NOMO-1 (cell line): ENCODE measurements around the gene DRD1.
"Not testable (repeated sequence)": the region's sequence is repeated elsewhere in the genome, so short reads cannot be mapped to it uniquely, and the experiment has no call there.

Experiments used
- DNase-seq, 2 experiments: peaks; one replicate each; lab custom pipeline; 2025; ENCODE audit not compliant: unreplicated experiment in 2 of 2; lab: John Stamatoyannopoulos, UW

The DRD1 gene

GRCh38 chr5:175468892-175469291 is 24.9 kb upstream of the DRD1 start:
- DNase-seq = no peak

GRCh38 chr5:175467983-175468690 is 24.2 kb upstream of the DRD1 start:
- no peak for DNase-seq

DNA sequence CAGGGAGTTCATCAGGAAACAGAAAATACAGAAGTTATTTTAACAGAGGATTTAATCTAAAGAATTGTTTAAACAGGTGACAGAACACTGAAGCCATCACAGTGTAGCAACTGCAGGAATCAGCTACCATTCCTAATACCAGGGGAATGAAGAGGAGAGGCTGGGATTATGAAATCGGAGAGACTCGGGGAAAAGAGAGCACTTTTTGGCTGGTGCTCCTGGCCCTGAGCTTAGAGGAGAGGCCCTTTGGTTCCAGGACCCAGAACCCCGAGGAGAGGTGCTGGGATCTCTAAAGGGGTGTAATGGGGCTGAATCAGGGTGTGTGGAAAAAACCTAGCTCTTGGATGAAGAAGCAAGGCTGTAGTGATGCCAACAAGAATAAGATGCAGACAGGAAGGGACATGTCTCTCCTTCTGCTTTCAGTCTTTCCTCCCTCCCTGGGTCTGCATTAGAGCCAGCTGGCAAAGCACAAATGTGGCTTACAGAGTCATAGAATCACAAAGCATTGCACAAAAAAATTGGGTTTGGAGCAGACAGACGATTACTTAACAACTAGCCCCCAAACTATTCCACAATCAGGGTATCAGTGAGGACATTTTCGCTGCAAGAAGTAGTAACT is 22.8 kb upstream of the DRD1 start:
- DNase-seq = no peak

GRCh38 chr5:175465282-175465681 is 21.3 kb upstream of the DRD1 start:
- DNase-seq = no peak

DNA sequence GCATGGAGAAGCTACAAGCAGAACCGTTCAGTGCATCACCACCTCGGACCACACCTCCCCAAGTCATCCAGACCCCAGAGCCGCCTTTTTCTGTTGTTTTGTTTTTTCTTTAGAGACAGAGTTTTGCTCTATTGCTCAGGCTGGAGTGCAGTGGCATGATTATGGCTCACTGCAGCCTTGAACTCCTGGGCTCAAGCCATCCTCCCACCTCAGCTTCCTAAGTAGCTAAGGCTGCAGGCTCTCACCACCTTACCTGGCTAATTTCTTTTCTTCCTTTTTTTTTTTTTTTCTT is 20.9 kb upstream of the DRD1 start:
- no peak for DNase-seq

DNA sequence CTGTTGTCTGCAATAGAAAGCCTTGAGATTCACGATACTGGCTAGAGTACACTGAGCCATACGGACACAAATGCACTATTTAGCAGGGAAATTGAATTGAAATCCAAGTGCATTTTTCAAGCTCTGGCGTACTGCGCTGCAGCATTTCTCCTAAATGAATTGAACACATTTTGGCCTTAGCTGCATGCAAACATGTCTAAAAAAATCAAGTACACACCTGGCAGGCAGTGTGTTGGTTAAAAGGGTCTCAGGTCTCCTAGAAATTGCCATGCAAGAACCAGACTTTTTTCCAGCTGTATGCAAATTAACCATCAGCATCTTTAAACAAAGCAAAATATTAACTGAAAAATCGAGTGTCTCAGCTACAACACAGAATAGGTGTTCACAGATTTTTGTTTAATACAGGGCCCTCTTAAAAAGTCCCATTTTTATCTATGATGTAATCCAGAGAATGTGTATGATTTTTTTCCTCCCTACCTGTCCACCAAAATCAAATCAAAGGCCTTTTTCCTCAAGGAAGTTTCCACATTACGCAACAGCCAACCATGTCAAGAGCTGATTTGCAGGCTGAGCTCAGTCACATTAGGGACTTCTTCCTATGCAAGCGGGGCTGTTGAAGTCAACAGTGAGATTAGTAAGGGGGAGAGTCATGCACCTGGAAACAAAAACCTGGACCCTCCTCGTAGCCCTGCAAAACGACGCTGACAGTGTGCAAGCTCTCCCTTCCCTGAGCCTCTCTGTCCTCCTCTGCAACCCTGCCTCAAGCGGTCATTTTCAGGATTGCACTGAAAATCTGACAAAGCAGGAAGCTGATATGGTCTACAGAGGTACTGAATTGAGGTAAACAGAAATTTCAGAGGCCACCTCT is 20.3 kb upstream of the DRD1 start:
- DNase-seq = peak in 1 of 2 experiments; percentile 55

- DNase-seq = no peak
Measured at GRCh38 chr5:175463641-175464040, 19.7 kb upstream of the DRD1 start.

GRCh38 chr5:175461370-175461769 is 17.4 kb upstream of the DRD1 start:
- no peak for DNase-seq

GRCh38 chr5:175460552-175460951 is 16.6 kb upstream of the DRD1 start:
- no peak for DNase-seq

GRCh38 chr5:175460126-175460525 is 16.1 kb upstream of the DRD1 start:
- peak in 1 of 2 experiments; percentile 8 for DNase-seq

- no peak for DNase-seq
Measured at GRCh38 chr5:175457466-175457865, 13.5 kb upstream of the DRD1 start.

DNA sequence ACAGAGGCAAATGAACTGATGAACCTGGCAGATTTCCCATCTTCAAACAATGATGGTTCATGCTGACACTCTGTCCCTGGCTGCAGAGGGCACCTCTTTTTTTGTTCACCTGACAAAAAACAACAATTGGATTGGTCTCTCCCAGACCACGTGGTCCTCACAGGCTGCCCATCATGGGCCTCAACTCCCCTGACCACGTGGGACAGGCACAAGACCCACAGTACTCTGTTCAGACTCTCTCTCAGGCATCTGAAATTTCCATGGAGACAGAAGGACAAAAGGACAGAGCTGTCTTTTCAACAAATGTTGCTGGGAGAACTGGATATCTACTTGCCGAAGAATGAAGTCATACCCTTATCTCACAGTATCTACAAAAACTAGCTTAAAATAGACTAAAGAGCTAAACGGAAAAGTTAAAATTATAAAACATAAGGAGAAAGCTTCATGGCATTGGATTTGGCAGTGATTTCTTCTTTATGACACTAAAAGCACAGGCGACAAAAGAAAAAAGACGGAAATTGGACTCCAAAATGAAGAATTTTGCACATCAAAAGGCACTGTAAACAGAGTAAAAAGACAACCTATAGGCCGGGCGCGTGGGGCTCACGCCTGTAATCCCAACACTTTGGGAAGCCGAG is 12.2 kb upstream of the DRD1 start:
- no peak for DNase-seq

GRCh38 chr5:175454338-175454737 is 10.4 kb upstream of the DRD1 start:
- not testable (repeated sequence) for DNase-seq

DNA sequence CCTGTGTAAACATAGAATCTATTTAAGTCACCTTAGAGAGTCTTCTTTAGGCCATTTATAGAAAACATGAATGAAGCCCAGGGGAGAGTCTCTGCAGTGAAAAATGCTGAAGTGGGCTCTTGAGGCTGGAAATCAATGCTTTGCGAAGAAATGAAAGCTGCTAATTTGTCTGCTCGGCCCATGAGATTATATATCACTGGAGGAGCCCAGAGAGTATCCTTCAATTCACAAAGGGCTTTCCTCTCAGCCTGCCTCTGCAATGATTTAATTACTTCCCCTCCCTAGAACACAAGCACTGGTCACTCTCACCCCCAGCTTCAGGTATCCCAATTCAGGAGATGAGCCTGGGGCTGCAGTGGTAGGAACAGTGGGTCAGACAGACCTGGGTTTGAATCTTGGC is 8.2 kb upstream of the DRD1 start:
- no peak for DNase-seq

DNA sequence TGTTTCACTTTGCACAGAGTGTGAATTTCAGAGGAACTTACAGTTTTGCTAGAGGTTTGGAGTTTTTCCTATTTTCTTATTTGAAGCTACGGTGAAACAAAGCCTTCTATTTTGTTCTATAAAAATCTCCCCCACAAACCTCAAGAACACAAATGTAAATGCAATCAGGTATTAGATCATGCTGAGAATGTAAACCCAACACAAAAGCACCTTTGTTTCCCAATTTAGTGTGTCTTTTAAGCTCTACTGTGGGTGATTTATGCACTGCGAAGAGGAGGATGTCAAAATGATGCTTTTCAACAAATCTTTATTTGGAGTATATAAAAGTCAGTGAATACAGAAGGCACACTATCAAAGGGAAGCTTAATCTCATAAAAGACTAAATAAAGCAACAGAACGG is 4.3 kb upstream of the DRD1 start:
- no peak for DNase-seq

GRCh38 chr5:175447571-175447970 is 3.6 kb upstream of the DRD1 start:
- no peak for DNase-seq

GRCh38 chr5:175446378-175446777 is 2.4 kb upstream of the DRD1 start:
- not testable (repeated sequence) for DNase-seq

- no peak for DNase-seq
Measured at GRCh38 chr5:175444905-175445456, 999 bp upstream of the DRD1 start.

DNA sequence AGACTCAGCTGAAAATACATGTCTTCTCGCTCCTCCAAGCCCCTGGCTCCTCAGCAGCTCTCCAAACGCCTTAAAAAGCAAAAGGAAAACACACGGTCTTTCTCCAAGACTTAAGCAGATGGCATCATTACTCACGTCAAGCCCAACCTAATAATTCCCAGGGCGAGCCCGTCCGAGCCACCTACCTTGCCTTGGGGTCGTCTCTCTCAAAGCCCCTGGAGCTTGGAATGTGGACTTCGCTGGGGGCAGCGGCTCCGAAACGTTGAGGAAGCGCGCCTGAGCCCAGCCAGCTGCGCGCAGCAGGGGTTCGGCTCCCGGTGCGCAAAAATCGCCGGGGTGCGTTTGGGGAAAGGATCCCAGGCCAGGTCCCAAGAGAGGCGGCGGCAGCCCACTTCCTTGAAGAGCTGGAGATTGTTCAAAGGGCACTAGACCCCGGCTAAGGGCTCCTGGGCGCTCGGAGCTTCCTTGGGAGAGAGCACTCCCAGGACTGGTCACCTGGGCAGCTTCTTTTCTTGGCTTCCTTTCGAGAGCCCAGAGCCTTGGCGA is 395 bp downstream of the DRD1 start:
- no peak for DNase-seq

- no peak for DNase-seq
Measured at GRCh38 chr5:175438234-175438857, 5.6 kb downstream of the DRD1 start.
